ENCODE results near the gene SYS1. TPM values are rescaled to one million over a fixed set of nuclear protein-coding genes. Genes with fewer than 3 reads are reported as not detected.

SYS1 gene
- total and polyA plus RNA-seq, 2 experiments from 2014 or later = 20.0 to 28.0 TPM

DNA sequence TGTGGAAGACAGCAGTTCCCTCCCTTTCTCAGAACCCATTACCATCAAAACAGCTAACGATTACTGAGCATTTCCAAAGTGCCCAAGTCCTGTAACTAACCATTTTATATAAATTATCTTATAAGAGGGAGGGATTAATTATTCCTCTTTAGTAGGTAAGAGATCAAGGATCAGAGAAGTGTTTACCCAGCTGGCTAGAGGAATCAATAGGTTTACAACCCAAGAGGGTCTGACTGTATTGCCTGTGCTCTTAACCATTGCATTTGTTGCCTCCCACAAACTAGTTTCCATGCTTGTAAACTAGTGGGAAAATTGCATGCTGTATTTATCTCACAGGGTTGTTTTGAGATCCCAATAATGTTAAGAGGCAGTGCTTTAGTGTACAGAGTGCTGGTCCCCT lies 41.5 kb downstream of the SYS1 start:
- no peak overlapping the region for H3K4me3 ChIP-seq
- peaks cover 9% of the 10 kb centered on the region for H3K4me1 ChIP-seq (ENCODE audit: low read depth)
- TF ChIP-seq, protein P1, sequence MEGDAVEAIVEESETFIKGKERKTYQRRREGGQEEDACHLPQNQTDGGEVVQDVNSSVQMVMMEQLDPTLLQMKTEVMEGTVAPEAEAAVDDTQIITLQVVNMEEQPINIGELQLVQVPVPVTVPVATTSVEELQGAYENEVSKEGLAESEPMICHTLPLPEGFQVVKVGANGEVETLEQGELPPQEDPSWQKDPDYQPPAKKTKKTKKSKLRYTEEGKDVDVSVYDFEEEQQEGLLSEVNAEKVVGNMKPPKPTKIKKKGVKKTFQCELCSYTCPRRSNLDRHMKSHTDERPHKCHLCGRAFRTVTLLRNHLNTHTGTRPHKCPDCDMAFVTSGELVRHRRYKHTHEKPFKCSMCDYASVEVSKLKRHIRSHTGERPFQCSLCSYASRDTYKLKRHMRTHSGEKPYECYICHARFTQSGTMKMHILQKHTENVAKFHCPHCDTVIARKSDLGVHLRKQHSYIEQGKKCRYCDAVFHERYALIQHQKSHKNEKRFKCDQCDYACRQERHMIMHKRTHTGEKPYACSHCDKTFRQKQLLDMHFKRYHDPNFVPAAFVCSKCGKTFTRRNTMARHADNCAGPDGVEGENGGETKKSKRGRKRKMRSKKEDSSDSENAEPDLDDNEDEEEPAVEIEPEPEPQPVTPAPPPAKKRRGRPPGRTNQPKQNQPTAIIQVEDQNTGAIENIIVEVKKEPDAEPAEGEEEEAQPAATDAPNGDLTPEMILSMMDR (IDR thresholded peaks at IDR 0.05; ENCODE audit: low read depth, low read length) = no peak
- DNase-seq (ENCODE audit: low read depth in 1 of 2, low spot score in 1 of 2) = no peak
- no peak overlapping the region for H3K27ac ChIP-seq
- no peaks in the 10 kb centered on the region for H3K9me3 ChIP-seq (ENCODE audit: low read depth)
- H3K36me3 ChIP-seq = peaks cover 6% of the 10 kb centered on the region
- peaks cover 20% of the 10 kb centered on the region for H3K27me3 ChIP-seq

DNA sequence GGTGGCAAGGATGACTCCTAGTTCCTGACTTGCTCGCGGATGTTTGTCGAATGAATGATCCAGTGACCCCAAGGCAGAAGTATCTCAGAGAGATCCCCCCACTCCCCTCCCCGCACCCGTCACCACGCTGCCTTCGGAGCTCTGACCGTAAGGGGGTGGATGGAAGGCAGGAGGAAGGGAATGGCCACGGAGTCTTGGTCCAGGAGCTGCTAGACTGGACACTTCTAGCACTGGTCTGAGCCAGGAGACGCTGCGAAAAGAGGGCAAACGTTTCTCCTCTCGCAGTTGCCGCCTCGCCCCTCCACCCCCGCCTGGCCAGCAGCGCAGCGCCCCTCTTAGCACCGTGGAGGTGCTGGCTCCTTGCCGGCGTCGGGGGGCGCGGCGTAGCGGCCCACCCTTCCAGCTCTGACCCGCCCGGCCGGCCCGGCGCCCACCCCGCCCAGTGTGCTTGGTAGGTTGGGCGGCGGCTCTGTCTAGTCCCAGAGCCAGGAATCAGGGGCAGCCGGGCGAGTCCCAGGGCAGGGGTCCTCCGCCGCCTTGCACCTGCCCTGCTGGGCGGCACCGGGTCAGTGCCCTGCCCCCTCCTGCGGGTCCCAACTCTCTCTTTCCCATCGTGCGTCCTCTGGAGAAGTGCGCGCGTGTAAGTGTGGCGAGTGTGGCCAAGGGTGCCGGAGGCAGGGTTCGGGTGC lies 42.8 kb downstream of the SYS1 start:
- Histone ChIP-seq H3K4me1 (ENCODE audit: low read depth) (peaks cover 9% of the 10 kb centered on the region), H3K9me3 (ENCODE audit: low read depth) (no peaks in the 10 kb centered on the region), H3K27me3 (peaks cover 20% of the 10 kb centered on the region), H3K36me3 (peaks cover 19% of the 10 kb centered on the region), H3K27ac (no peak overlapping the region), H3K4me3 (peak overlapping the region; percentile 64)
- peak in 1 of 2 donors; percentile 37 for DNase-seq (ENCODE audit: low read depth in 1 of 2, low spot score in 1 of 2)
- TF ChIP-seq, protein P1 (IDR thresholded peaks at IDR 0.05; ENCODE audit: low read depth, low read length) = no peak

DNA sequence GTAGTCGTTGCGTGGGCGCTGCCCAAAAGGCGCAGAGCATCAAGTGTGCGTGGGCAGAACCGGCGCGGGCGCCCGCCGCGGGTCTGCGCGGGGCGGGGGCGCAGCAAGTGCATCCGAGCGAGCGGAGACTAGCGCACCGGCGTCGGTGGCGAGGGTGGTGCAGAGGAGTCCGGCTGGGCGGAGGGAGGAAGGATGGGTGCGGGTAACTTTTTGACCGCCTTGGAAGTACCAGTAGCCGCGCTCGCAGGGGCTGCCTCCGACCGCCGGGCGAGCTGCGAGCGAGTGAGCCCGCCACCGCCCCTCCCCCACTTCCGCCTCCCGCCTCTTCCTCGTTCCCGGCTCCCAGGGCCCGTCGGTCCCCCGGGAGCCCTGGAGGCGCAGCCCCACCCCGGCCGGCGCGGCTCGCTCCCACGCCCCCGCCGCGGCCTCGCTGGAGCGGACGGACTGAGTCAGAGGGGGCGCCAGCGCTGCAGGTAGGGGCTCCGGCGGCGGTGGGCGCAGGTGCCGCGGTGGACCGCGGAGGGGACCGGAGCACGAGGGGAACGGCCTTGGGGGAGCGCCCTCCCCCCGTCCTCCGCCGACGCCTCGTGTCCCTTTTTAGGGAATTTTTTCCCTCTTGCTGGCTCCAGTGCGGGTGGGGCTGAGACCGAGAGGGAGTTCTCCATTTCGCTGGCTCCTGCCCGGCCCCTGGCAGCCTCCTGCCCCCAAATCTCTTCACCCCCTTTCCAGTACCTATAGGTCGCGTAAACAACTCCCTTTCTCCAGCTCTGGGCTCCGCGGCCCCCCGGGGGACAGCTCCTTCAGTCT lies 43.5 kb downstream of the SYS1 start:
- Histone ChIP-seq H3K36me3 (peaks cover 20% of the 10 kb centered on the region), H3K4me1 (ENCODE audit: low read depth) (peaks cover 9% of the 10 kb centered on the region), H3K9me3 (ENCODE audit: low read depth) (no peaks in the 10 kb centered on the region), H3K4me3 (peak overlapping the region; percentile 64), H3K27ac (peak overlapping the region; percentile 88), H3K27me3 (peaks cover 20% of the 10 kb centered on the region)
- TF ChIP-seq, protein P1 (IDR thresholded peaks at IDR 0.05; ENCODE audit: low read depth, low read length) = no peak
- DNase-seq (ENCODE audit: low read depth in 1 of 2, low spot score in 1 of 2) = peak; percentile 44 to 72

DNA sequence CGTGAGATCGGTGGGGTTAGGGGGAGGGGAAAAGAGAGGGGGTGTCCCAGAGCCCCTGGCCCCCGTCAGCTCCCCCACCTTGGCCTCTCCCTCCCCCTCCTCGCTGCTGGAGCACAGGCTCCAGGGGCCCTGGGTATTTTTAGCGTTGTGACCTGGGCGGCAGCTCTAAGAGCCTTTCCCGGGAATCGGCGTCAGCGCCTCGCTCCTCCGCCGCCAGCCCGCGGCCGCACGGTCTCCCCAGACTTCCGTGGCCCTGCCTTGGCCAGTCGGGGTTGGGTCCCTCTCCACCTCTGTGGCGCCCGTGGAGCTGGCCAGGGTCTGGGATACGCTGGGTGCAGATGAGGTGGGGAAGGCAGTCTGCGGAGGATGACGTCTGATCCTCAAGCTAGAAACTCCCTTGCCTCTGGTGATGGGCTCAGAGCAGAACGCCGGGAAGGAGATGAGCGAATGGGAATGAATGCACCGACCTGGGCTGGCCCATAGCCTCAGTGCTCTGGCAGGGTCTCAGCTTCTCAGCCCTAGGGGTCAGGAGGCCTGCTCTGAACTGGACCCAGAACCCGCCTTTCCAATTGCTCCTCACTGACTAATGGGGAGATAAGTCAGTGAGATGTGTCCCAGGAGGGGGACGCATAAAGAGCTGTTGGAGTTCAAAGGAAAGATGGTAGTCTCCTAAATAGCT lies 44.2 kb downstream of the SYS1 start:
- TF ChIP-seq, protein P1 (IDR thresholded peaks at IDR 0.05; ENCODE audit: low read depth, low read length) = no peak
- Histone ChIP-seq H3K4me3 (peak overlapping the region; percentile 64), H3K4me1 (ENCODE audit: low read depth) (peaks cover 9% of the 10 kb centered on the region), H3K27me3 (peaks cover 20% of the 10 kb centered on the region), H3K9me3 (ENCODE audit: low read depth) (no peaks in the 10 kb centered on the region), H3K36me3 (peaks cover 20% of the 10 kb centered on the region), H3K27ac (peak overlapping the region; percentile 88)
- peak in 1 of 2 donors; percentile 82 for DNase-seq (ENCODE audit: low read depth in 1 of 2, low spot score in 1 of 2)

DNA sequence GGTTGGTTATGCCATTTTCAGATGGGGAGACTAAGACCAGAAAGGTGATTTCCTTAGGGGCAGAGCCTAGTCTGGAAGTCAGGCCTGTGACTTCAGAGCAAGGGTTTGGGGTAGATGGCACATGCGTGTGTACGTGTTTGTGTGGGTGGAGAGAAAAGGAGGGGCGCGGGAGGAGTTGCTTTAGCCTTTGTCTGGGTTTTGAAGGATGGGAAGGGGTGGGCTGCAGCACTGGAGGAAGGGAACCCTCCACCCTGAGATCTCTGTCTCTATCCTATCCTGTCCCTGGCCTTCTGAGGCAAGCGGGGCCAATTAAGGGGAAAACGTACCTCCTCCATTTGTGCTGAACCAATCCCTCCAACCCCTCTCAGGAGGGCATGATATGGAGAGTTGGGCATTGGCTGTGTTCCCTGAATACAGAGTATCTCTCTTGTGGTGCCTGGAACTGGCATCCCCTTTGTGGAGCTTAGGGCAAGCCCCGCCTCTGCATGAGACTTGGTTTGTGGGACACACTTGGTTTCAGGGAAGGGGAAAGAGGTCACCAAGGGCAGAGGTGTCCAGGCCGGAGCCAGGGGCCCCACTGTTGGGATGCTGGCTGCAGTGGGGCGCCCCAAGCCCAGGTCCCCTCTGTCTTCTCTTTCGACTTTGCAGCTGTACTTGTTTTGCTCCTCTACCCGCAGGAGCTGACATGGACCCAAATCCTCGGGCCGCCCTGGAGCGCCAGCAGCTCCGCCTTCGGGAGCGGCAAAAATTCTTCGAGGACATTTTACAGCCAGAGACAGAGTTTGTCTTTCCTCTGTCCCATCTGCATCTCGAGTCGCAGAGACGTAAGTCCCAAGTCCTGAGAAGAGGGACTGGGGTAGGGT lies 45.1 kb downstream of the SYS1 start, which contains the start of gene DBNDD2:
TSS of gene DBNDD2 (plus strand) at position 507 of the 863 bp plus-strand sequence. CDS start at position 686, 179 bp downstream.
- Histone ChIP-seq H3K27me3 (peaks cover 20% of the 10 kb centered on the region), H3K27ac (peak within 1 kb of the TSS; percentile 88), H3K4me1 (ENCODE audit: low read depth) (peaks cover 9% of the 10 kb centered on the region), H3K9me3 (ENCODE audit: low read depth) (no peaks in the 10 kb centered on the region), H3K36me3 (peaks cover 20% of the 10 kb centered on the region), H3K4me3 (peak within 1 kb of the TSS; percentile 64)
- DNase-seq (ENCODE audit: low read depth in 1 of 2, low spot score in 1 of 2) = no peak
- TF ChIP-seq, protein P1 (IDR thresholded peaks at IDR 0.05; ENCODE audit: low read depth, low read length) = no peak

Data from cardiac muscle cell (in vitro differentiated cells and primary cell).